Measurements from ENCODE around the gene KCMF1.

KCMF1 gene

DNA sequence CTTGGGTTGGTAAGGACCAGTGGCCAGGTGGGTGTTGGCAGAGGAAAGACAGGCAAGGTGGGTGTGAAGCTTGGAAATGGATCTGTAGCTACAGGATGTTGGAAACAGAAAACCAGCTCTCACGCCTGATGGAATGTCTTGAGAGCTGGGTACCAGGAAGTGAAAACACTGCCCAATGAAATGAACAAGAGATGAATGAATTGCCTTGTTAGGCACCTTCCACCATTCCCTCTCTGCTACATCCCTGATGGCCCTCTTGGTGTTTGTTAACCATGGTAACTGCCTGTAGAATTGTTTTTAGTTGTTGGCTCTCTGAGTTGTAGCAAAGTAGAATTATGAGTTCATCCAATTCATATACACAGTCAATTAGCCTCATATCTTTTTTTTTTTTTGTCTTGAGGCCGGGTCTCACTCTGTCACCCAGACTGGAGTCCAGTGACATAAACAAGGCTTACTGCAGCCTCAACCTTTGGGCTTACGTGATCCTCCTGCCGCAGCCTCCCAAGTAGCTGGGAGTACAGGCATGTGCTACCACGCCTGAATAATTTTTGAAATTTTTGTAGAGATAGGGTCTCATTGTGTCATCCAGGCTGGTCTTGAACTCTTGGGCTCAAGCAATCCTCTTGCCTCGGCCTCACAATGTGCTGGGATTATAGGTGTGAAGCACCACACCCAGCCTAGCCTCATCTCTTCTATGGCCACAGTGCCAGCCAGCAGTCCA, 9.5 kb downstream of the KCMF1 start:
- DNase-seq (ENCODE audit: low read depth in 2 of 2): no peak

DNA sequence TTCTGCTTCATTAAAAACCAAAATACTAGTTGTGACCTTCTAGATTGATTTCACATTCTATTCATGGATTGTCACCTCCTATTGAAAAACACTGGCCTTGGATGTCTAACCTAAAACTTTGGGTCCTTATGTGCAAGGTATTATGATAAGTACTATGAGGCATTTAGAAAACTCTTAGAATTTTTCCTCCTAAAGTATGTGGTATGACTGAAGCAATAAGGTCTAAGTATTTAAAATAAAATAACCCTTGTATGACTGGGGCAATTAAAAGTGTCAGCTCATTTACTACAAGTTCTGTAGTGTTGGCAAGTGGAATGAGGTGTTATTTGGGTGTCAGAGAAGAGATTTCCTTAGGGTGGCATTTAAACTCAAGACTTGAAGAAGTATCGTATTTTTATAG, 15.1 kb downstream of the KCMF1 start:
- no peak for DNase-seq (ENCODE audit: low read depth in 2 of 2)

DNA sequence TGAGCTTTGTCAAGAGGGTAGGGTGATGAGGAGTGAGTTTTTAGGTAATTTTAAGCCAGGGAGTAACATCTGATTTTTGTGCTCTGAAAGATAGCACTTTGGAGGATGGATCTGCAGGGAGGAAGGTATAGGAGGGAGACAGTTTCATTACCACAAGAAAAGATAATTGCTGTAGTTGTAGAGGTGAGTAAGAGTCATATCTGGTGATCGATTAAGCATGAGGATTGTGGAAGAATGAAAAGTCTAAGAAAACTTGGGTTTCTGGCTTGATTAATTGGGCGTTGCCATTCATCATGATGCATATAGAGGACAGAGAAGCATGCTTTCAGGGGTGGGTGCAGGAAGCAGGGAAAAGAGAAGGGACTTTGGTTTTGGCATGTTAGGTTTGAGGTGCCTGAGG, 18.5 kb downstream of the KCMF1 start:
- no peak for DNase-seq (ENCODE audit: low read depth in 2 of 2)

DNA sequence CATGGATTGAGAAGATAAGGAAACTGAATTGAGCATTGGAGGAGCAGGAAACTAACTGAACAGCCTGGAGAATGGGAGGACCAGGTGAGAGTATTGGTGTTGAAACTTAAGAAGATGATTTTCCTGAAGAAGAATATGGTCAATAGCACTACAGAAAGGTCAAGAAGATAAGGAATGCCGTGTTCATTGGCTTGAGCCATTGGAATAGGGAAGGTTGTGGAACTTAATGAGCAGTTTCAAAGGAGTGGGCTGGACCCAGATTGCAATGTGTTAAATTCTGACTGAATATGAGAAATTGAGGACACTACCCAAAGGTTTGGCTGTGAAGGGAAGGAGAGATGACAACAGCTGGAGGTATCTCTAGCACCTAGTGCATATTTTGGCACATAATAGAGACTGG, 19.0 kb downstream of the KCMF1 start:
- DNase-seq (ENCODE audit: low read depth in 2 of 2): no peak

DNA sequence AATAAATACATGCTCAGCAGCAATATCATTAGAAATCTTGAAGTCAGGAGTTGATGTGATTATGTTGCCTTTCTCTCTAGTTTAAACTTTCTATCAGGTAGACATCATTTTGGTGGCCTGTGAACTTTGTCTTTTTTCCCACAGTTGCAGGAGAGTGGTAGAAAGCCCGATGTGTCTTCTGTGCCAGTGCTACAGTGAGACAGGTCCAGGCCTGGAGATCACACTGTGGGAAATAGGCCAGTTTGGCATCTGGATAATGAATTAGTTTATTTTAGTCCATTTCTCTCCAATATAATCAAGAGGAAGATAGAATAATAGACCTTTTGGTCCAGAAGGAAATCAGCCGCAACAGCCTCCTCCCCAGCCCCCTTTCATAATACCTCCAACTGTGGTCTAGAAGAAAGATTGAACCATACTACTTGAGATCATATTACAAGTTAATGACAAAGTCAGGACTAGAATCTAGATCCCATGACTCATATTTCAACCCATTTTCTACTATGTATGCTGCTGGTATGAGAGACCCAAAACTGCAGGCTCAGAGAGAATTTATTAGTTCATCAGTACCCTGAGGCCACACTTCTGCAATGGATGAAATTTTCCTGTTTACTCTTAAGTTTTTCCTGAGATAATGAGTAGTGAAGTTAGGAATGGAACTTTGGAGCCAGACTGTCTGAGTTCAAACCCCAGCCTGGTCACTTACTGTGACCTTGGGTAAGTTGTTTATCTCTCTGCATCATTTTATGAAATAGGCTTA, 20.6 kb downstream of the KCMF1 start:
- no peak for DNase-seq (ENCODE audit: low read depth in 2 of 2)

DNA sequence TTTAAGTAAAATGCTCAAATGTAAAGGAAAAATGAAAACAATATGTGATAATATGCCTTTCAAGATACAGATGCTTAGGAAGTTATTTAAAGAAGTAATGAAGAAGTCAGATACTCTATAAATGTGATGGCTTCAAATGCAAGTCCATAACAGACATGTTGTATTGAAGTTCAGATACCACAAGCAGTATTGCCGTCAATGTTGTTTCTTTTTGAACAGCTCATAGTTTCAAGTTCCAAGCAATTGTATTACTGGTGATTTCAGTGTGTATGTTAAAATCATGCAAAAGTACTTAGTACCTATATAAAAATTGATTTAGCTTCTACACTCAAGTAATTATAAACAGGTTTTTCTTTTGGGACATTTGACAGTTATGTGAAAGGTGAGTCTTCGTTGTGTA, 24.9 kb downstream of the KCMF1 start:
- no peak for DNase-seq (ENCODE audit: low read depth in 2 of 2)

DNA sequence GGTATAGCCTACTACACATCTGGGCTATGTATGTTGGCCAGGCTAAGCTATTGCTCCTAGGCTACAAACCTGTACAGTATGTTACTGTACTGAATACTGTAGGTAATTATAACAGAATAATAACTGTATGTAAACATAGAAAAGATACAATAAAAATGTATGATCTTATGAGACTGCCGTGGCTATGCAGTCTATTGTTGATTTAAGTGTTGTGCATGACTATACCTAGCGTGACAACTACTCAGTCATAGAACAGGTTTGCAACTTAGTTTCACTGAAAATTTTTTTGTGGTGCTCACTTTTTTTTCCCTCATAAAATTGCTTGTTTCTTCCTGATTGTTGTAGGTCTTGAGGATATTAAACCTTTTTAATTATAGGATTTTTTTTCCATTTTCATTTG, 25.9 kb downstream of the KCMF1 start:
- no peak for DNase-seq (ENCODE audit: low read depth in 2 of 2)

DNA sequence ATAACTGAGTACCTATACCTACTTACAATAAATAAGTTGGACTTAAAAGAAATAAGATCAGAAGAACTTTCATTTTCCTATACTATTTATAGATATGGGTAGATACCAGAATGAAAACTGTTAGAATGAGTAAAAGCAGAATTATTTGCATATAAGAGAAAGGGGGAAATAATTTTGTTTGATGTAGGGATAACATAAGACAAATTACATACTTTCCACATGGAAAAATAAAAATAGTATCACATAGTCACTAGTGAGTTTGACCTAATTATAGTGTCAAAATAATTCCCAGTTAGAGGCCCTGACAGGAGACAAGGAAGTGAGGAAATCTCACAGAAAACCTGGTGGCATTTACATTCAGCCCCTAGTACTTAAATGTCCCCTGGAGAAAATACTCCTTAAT, 28.6 kb downstream of the KCMF1 start:
- no peak for DNase-seq (ENCODE audit: low read depth in 2 of 2)

DNA sequence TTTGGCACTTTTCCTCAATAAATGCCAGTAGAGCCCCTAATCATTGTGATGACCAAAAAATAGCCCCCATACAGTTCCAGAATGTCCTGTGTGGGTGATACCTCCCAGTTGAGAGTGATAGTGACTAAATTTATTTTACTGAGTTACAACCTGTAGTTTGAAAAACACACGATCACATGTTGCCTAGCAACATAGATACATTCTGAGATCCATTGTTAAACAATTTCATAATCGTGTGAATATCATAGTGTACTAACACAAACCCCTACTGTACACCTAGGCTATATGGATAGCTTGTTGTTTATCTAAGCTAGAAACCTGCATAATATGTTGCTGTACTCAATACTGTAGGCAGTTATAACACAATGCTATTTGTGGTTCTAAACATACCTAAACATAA, 30.6 kb downstream of the KCMF1 start:
- no peak for DNase-seq (ENCODE audit: low read depth in 2 of 2)

DNA sequence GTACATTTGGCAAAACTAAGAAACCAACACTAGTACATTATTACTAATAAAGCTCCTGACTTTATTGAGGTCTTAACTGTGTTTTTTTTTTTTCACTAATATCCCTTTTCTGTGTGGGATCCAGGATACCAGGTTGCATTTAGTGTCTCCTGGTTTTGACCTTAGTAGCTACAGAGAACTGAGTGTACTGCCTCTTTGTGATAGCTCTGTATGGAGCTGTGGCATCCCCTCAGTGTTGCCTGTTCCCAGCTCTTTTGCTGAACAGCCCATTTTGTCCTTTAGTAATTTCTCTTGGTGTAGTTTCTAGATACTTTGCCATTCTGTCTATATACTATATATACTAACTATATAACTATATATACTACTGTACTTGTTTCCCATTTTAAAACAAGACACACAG, 31.6 kb downstream of the KCMF1 start:
- DNase-seq (ENCODE audit: low read depth in 2 of 2): no peak

DNA sequence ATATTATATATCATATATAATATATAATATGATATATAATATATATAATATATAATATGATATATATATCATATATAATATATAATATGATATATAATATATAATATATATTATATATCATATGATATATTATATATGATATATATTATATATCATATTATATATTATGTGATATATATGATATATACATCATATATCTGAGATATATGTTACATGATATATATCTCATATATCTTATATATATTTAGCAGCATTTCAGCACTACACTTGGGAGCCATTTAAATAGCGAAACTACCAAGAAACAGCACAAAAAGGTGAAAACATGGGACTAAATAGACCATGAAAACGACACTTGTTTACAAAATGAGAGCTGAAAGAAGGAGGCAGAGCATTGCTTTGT, 37.3 kb downstream of the KCMF1 start:
- DNase-seq (ENCODE audit: low read depth in 2 of 2): no peak

DNA sequence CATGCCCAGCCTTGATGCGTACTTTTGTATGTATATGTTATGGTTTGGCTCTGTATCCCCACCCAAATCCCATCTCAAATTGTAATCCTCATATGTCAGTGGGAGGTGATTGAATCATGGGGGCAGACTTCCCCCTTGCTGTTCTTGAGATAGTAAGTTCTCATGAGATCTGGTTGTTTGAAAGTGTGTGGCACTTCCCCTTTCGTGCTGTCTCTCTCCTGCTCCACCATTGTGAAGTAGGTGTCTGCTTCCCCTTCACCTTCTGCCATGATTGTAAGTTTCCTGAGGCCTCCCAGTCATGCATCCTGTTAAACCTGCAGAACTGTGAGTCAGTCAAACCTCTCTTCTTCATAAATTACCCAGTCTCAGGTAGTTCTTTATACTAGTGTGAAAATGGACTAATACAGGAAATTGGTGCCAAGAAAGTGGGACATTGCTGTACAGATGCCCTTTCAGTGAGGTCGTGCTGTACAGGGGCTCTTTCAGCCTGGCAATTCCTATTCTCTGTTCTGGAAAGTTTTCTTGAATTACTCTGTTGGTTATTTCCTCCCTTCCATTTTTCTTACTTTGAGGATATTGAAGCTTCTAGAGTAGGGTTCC, 38.2 kb downstream of the KCMF1 start:
- no peak for DNase-seq (ENCODE audit: low read depth in 2 of 2)

DNA sequence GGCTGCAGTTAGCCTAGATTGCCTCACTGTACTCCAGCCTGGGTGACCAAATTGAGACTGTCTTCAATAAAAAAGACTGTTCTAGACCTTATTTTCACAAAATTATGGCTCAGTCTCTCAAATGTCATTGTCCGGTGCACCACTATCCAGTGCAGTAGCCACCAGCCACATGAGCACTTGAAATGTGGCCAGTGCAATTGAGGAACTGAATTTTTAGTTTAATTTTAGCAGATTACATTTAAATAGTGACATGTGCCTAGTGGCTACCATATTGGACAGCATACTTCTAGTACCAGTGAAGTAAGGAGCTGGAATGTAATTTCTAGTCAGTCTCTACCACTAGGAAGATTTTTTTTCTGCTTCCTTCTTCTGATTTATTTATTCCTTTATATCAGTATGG, 39.4 kb downstream of the KCMF1 start:
- no peak for DNase-seq (ENCODE audit: low read depth in 2 of 2)

DNA sequence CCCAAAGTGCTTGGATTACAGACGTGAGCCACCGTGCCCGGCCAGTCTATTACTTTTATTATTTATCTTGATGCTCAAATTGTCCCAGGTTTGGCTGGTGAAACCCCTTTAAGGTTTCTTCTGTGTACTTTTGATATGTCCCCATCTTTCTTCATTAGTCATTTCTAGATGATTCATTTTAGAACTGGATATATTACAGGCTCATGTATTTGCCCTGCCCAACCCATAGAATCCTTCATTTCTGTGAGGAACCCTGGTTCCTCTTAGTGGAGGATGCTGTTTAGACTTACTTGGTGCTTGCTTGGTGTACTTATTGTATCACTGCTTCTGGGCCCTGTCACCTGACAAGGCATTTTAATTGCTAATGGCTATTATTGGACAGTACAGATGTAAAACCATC, 40.1 kb downstream of the KCMF1 start:
- DNase-seq (ENCODE audit: low read depth in 2 of 2): no peak

DNA sequence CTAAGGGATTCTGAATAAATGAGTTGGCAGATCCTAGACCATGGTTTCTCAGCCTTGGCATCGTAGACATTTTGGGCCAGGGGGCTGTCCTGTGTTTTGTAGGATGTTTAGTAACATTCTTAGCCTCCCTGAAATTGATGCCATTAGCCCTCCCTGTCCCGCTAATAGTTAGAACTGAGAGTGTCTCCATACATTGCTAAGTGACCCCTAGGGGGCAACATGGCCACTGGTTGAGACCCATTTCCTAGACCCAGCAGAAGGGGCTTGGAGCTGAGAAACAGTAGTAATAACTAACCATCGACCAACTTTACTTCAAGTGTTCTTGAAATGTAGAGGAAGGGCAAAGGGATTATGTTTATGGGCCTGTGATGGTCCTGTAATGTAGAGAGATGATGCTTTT, 40.8 kb downstream of the KCMF1 start:
- no peak for DNase-seq (ENCODE audit: low read depth in 2 of 2)

DNA sequence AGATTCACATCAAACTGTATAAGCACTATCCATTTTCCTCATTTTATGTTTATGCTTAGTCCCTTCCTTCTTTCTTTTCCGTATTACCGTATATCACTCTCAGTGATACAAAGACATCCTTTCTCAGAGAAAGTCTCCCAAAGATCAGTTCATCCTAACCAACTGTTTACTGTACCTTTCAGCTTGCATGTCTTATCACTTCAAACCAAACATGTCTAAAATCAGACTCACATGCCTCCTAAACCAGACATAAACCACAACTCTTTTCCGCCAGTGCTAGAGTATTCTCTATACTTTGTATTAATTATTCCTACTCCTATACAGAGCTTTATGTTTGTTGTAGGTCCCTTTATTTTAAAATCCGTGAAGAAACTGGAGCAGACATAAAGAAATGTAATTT, 41.5 kb downstream of the KCMF1 start:
- no peak for DNase-seq (ENCODE audit: low read depth in 2 of 2)

DNA sequence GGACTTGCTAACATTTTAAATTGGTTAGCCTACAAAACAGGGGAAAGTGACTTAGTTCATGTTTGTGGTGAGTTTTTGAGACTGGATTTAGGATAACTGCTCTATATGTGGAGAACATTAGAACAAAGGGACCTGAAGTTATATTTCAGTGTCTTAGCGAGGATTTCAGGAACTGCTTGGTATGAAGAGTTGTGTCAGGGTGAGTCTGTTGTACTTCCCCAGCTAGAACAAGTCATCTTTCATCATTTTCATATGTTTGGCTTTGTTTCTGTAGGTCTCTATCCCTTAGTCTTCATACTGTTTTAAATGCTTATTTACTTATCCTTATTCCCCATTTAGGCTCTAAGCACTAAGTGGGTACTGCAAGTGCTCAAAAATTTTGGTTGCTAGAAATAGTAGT, 41.9 kb downstream of the KCMF1 start:
- DNase-seq (ENCODE audit: low read depth in 2 of 2): no peak

DNA sequence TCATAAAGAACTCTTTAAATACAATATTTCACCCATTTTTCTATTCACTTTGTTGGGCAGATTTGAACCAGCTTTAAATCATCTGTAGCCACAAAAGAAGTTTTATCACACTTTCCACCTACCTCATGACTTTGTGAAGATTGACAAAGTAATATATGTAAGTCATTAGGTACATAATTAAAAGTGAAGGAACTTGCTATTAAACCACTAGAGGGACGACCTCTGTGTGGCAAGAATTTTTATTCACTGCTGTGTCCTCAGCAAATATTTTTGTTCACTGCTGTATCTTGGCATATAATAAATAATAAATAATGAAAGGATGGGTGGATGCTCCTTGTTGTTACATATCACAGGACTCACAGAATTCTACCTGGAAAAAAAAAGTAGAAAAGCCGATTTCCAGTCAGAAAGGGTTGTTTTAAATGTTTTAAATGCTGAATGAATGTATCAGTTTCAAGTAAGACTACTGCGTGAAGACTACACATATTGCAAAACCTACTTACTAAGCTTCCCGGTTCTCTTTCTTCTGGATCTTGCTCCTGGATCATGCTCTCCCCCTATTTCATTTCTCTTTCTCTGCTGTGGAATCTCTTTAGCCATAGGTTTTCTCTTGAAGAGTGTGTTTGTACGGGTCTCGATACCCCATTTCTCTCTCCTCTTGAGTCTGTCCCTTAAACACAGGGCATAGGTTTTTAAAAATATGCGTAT, 44.8 kb downstream of the KCMF1 start:
- no peak for DNase-seq (ENCODE audit: low read depth in 2 of 2)

DNA sequence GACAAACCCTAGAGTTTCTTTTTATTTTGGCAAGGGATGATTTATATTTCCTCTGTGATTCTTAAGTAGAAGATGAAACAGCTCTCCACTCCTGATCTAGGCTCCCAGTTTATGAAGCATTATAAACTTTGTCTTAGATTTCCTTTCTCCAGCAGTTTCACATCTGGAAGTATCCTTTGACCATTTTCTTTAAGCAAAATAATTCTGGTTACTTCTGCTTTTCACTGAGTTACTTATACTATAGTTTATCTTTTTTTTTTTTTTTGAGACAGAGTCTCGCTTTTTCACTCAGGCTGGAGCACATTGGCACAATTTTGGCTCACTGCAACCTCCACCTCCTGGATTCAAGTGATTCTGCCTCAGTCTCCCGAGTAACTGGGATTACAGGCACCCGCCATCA, 45.5 kb downstream of the KCMF1 start:
- no peak for DNase-seq (ENCODE audit: low read depth in 2 of 2)

DNA sequence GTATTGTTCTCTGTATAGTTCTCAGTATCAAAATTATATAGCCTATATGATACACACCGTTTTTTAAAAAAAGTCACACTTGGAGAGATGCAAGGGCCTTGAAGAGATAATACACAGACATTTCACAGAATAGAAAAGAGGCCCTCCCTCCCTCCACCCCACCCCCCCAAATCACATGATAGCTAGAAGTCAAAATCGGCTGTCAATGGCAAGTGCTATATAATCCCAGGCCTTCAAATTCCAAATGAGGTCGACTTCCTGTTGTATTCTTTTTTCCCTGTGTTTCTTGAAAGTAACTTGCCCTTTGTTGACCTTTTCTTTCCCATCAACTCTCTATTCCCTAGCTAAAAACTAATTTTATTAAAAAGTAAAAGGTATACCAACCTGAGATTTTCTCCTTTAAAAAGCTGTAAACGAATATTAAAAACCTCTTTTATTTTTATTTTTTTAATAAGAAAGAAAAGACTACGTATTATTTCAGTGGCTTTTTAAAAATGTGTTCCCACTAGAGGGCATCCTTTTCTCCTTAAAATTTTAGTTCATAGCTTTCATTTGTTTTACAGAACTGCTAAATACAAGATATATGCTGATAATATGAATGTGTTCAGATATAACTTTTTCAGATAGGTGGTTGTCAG, 46.6 kb downstream of the KCMF1 start:
- no peak for DNase-seq (ENCODE audit: low read depth in 2 of 2)

DNA sequence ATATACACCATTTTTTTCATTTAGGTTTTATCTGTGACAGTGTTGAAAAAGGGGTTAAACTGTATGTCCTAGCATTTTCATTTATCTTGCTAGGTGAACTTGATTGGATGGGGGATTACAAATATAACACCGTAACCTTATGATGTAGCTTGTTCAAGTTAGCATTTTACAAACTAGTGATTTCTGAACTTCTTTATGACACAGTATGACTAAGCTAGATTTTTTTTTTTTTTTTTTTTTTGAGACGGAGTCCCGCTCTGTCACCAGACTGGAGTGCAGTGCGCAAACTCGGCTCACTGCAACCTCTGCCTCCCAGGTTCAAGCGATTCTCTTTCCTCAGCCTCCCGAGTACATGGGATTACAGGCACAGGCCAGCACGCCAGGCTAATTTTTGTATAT, 47.1 kb downstream of the KCMF1 start:
- DNase-seq (ENCODE audit: low read depth in 2 of 2): no peak

DNA sequence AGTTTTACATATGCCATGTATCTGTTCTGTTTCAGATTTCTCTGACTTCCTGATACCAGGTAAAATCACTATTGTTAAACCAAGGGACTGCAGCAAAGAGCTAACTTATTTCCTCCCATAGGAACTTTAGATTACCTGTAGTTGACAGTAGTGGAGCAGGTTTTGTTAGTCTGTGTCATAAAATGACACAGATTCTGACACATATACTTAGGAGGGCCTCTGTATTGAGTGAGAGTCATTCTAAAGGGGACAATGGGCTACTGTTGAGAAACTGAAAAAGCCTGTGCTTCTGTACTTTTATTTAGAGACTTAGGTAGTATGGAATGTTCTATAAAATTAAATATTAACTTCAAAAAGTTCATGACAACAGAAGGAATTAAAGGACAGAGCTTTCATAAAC, 48.2 kb downstream of the KCMF1 start:
- no peak for DNase-seq (ENCODE audit: low read depth in 2 of 2)
